SK-N-SH (cell line): ENCODE results near the gene ALDH7A1. TPM values are rescaled to one million over a fixed set of nuclear protein-coding genes. Genes with fewer than 3 reads are reported as not detected.

Experiments used
- CTCF ChIA-PET: fragments of 300-600, 350-600 bp; formaldehyde crosslinking; extraction: SDS; loops from one replicate; lab custom pipeline; 2021; lab: Yijun Ruan, JAX
- POLR2A ChIA-PET: fragments of 350-600 bp; sonication (Branson Sonifier 250); formaldehyde crosslinking; extraction: SDS; loops from one replicate; lab custom pipeline; 2020; ENCODE audit warnings: antibody characterized with exemption, inconsistent platforms; lab: Yijun Ruan, JAX
- DNase-seq: peaks from one replicate; pipeline ENCODE4 v3.0.0; 2012
- H2AFZ ChIP-seq: fragments of 200-600 bp; sonication (generic); 2 replicates; pipeline ENCODE4 v1.8.1; 2016; ENCODE audit warnings: antibody characterized with exemption, mild to moderate bottlenecking, low read depth
- H3F3A ChIP-seq: fragments of 200-600 bp; sonication (generic); replicated peaks from 2 replicates; pipeline ENCODE3; 2016; ENCODE audit warnings: antibody characterized with exemption, mild to moderate bottlenecking; ENCODE audit not compliant: insufficient read depth
- H3K27ac ChIP-seq, 2 experiments: fragments of 200-500 bp in 1 of 2; fragments of 200-600 bp in 1 of 2; sonication (Bioruptor generic) in 1 of 2; sonication (generic), shearing (Covaris generic) in 1 of 2; 2 replicates each; pipeline versions ENCODE4 v1.5.1 to v1.6.1; 2014 to 2016; ENCODE audit warnings: low read depth in 2 of 2, inconsistent platforms in 1 of 2, low read length in 1 of 2, mild to moderate bottlenecking in 1 of 2, mixed read lengths in 1 of 2
- H3K27me3 ChIP-seq: fragments of 200-600 bp; sonication (generic), shearing (Covaris generic); 2 replicates; pipeline ENCODE4 v1.6.1; 2016; ENCODE audit warnings: mixed run types; ENCODE audit not compliant: insufficient read depth
- H3K36me3 ChIP-seq, 2 experiments: fragments of 200-500 bp in 1 of 2; fragments of 200-600 bp in 1 of 2; sonication (Bioruptor generic) in 1 of 2; sonication (generic) in 1 of 2; replicated peaks in 1 of 2; 2 replicates each; pipeline versions ENCODE3 to v1.5.1; 2014 to 2016; ENCODE audit warnings: low read length in 1 of 2, mild to moderate bottlenecking in 1 of 2; ENCODE audit not compliant: insufficient read depth in 2 of 2, control insufficient read depth in 1 of 2
- H3K4me1 ChIP-seq, 2 experiments: fragments of 200-500 bp in 1 of 2; fragments of 200-600 bp in 1 of 2; sonication (Bioruptor generic) in 1 of 2; sonication (generic), shearing (Covaris generic) in 1 of 2; 2 replicates each; pipeline versions ENCODE4 v1.5.1 to v1.6.1; 2014 to 2016; ENCODE audit warnings: low read depth in 1 of 2, low read length in 1 of 2, mixed run types in 1 of 2; ENCODE audit not compliant: insufficient read depth in 2 of 2, control insufficient read depth in 1 of 2
- H3K4me2 ChIP-seq: fragments of 200-600 bp; sonication (generic), shearing (Covaris generic); 2 replicates; pipeline ENCODE4 v1.6.1; 2017; ENCODE audit warnings: mixed run types
- H3K4me3 ChIP-seq, 2 experiments: fragments of 200-500 bp in 1 of 2; fragments of 200-600 bp in 1 of 2; sonication (Bioruptor generic) in 1 of 2; sonication (generic), shearing (Covaris generic) in 1 of 2; 2 replicates each; pipeline versions ENCODE4 v1.5.1 to v1.8.1; 2014 to 2016; ENCODE audit warnings: low read depth in 2 of 2, inconsistent platforms in 1 of 2, low read length in 1 of 2, mild to moderate bottlenecking in 1 of 2, mixed read lengths in 1 of 2, moderate library complexity in 1 of 2
- H3K79me2 ChIP-seq: fragments of 200-600 bp; sonication (generic); 2 replicates; pipeline ENCODE4 v1.8.1; 2017; ENCODE audit warnings: mild to moderate bottlenecking; ENCODE audit not compliant: insufficient read depth
- H3K9ac ChIP-seq: fragments of 200-600 bp; sonication (generic); 2 replicates; pipeline ENCODE4 v1.6.1; 2017; ENCODE audit warnings: mixed run types
- H3K9me2 ChIP-seq: fragments of 200-600 bp; sonication (generic); 2 replicates; pipeline ENCODE4 v1.6.1; 2017; ENCODE audit warnings: mixed run types
- H3K9me3 ChIP-seq: fragments of 200-600 bp; sonication (generic); 2 replicates; pipeline ENCODE4 v1.6.1; 2017; ENCODE audit warnings: mixed run types, mild to moderate bottlenecking, moderate library complexity
- H4K20me1 ChIP-seq: fragments of 200-600 bp; sonication (generic); 2 replicates; pipeline ENCODE4 v1.6.1; 2017; ENCODE audit warnings: mild to moderate bottlenecking, mixed run types; ENCODE audit not compliant: insufficient read depth
- CHD2 ChIP-seq: fragments of 150-350 bp; IDR thresholded peaks from 2 replicates; pipeline ENCODE4 v1.6.1; 2018; ENCODE audit warnings: low read length; ENCODE audit not compliant: partially characterized antibody
- CTCF ChIP-seq: fragments of 200-600 bp; sonication (generic); IDR thresholded peaks from 2 replicates; pipeline ENCODE4 v1.6.1; 2017; ENCODE audit warnings: antibody characterized with exemption, mild to moderate bottlenecking, moderate library complexity
- EP300 ChIP-seq, 2 experiments: IDR thresholded peaks; 2 replicates each; pipeline versions ENCODE4 v1.4.0 to v1.6.1; 2012; ENCODE audit warnings: borderline replicate concordance in 1 of 2, low read depth in 1 of 2, low read length in 1 of 2
- FOSL2 ChIP-seq: IDR thresholded peaks from 2 replicates; pipeline ENCODE4 v1.4.0; 2012; ENCODE audit warnings: low read depth, mild to moderate bottlenecking, moderate library complexity, borderline replicate concordance
- FOXM1 ChIP-seq: IDR thresholded peaks from 2 replicates; pipeline ENCODE4 v1.4.0; 2012; ENCODE audit warnings: low read depth, mild to moderate bottlenecking
- GABPA ChIP-seq: IDR thresholded peaks from 2 replicates; pipeline ENCODE4 v1.4.0; 2012; ENCODE audit warnings: low read depth, mild to moderate bottlenecking
- GATA2 ChIP-seq: sonication (generic); formaldehyde crosslinking; IDR thresholded peaks from 2 replicates; pipeline ENCODE4 v1.5.0; 2020; ENCODE audit warnings: mild to moderate bottlenecking, missing genetic modification reagents
- IRF3 ChIP-seq: fragments of 150-350 bp; IDR thresholded peaks from 2 replicates; pipeline ENCODE4 v1.6.1; 2016; ENCODE audit warnings: mild to moderate bottlenecking, low read depth, low read length
- JUND ChIP-seq: IDR thresholded peaks from 2 replicates; pipeline ENCODE4 v1.4.0; 2012
- MEF2A ChIP-seq: IDR thresholded peaks from 2 replicates; pipeline ENCODE4 v1.4.0; 2012; ENCODE audit warnings: low read depth, borderline replicate concordance
- NFIC ChIP-seq: IDR thresholded peaks from 2 replicates; pipeline ENCODE4 v1.4.0; 2012; ENCODE audit warnings: borderline replicate concordance
- PBX3 ChIP-seq: IDR thresholded peaks from 2 replicates; pipeline ENCODE4; 2012
- POLR2AphosphoS5 ChIP-seq: IDR thresholded peaks from 2 replicates; pipeline ENCODE4 v1.6.1; 2012; ENCODE audit warnings: low read depth, low read length
- RCOR1 ChIP-seq: fragments of 150-350 bp; IDR thresholded peaks from 2 replicates; pipeline ENCODE4 v1.6.1; 2017; ENCODE audit warnings: antibody characterized with exemption, low read length
- SIN3A ChIP-seq: IDR thresholded peaks from 2 replicates; pipeline ENCODE4 v1.6.1; 2012; ENCODE audit warnings: low read depth, mild to moderate bottlenecking, low read length, moderate library complexity, borderline replicate concordance
- SMC3 ChIP-seq: IDR thresholded peaks from 2 replicates; pipeline ENCODE4 v1.6.1; 2012; ENCODE audit warnings: low read depth, low read length, improper control_type of control experiment
- TAF1 ChIP-seq: IDR thresholded peaks from 2 replicates; pipeline ENCODE4 v1.6.1; 2012; ENCODE audit warnings: low read depth, mild to moderate bottlenecking, low read length, moderate library complexity, borderline replicate concordance
- TEAD4 ChIP-seq: IDR thresholded peaks from 2 replicates; pipeline ENCODE4 v1.4.0; 2012; ENCODE audit warnings: mild to moderate bottlenecking, borderline replicate concordance; ENCODE audit not compliant: insufficient read depth
- USF1 ChIP-seq: IDR thresholded peaks from 2 replicates; pipeline ENCODE4 v1.4.0; 2012; ENCODE audit warnings: low read depth, borderline replicate concordance
- ZBTB33 ChIP-seq: IDR thresholded peaks from 2 replicates; pipeline ENCODE4 v1.4.0; 2012; ENCODE audit warnings: low read depth, borderline replicate concordance
- WGBS: methylation state at CpG from one replicate; pipeline ENCODE4 v1.1.6; 2017; ENCODE audit warnings: low lambda C conversion rate; 5-methylcytosine and 5-hydroxymethylcytosine counted together
- polyA plus RNA-seq, 3 experiments: library from polyadenylated mRNA; depleted of rRNA; stranded (reverse); fragments of >200 nt; gene quantifications; 2 replicates each; pipeline ENCODE4 v1.2.3, GENCODE V29; 2012

ALDH7A1 gene
- polyA plus RNA-seq, 1 of the 3 experiments (the other 2 are of a cell fraction) = 44.5 TPM

- Histone ChIP-seq H3K27me3 (no peaks in the 10 kb centered on the region), H3K4me1 (peaks cover 0 to 5% of the 10 kb centered on the region in 2 experiments; a peak in 2 of 4 replicates), H3K27ac (no peak overlapping the region), H3K4me2 (no peak overlapping the region), H3K36me3 (no peaks in the 10 kb centered on the region), H3K79me2 (no peaks in the 10 kb centered on the region), H2AFZ (no peak overlapping the region), H3F3A (peaks cover under 1% of the 10 kb centered on the region), H3K9me3 (no peaks in the 10 kb centered on the region), H3K9me2 (no peaks in the 10 kb centered on the region), H3K4me3 (no peak overlapping the region), H3K9ac (no peak overlapping the region), H4K20me1 (no peaks in the 10 kb centered on the region)
- POLR2A ChIA-PET = no interaction called here
- CTCF ChIA-PET = interaction anchor here (1.2 kb wide), 1 partner anchor 19 kb away, joined by 3 read pairs; no protein-coding TSS in a partner anchor
- no peak for TF ChIP-seq PBX3
- TF ChIP-seq IRF3 = no peak
- TF ChIP-seq ZBTB33 = no peak
- TF ChIP-seq GABPA = no peak
- no peak for TF ChIP-seq CTCF
- no peak for TF ChIP-seq MEF2A
- TF ChIP-seq TEAD4 = no peak
- no peak for TF ChIP-seq SMC3
- no peak for TF ChIP-seq GATA2 (CRISPR knock-in tag)
- no peak for TF ChIP-seq JUND
- no peak for TF ChIP-seq USF1
- no peak for TF ChIP-seq EP300 (IDR thresholded peaks at IDR 0.05; ENCODE audit: borderline replicate concordance in 1 of 2, low read depth in 1 of 2, low read length in 1 of 2)
- TF ChIP-seq CHD2 = no peak
- TF ChIP-seq POLR2AphosphoS5 = no peak
- no peak for TF ChIP-seq SIN3A
- TF ChIP-seq RCOR1 = no peak
- TF ChIP-seq TAF1 = no peak
- TF ChIP-seq NFIC = no peak
- no peak for TF ChIP-seq FOXM1
- TF ChIP-seq FOSL2 = no peak
- WGBS = 85% methylated on average over 3 of the region's 3 CpGs
- DNase-seq = no peak
These were observed 100.6 kb downstream of the ALDH7A1 start for GRCh38 chr5:126494393-126494792.
